ENCODE measurements around the gene SLC2A9. TPM values are rescaled to one million over a fixed set of nuclear protein-coding genes. Genes with fewer than 3 reads are reported as not detected.

Gene SLC2A9
- total and polyA plus RNA-seq, 8 donors = 2.2 to 19.0 (median 4.3) TPM

GRCh38 chr4:10024303-10024702 is 3.0 kb upstream of the SLC2A9 start:
- no peaks in the 10 kb centered on the region for H3K9me3 ChIP-seq
- DNase-seq (peak in 1 of 4 donors; percentile 67), ATAC-seq (peak; percentile 57)
- TF ChIP-seq, protein P1, sequence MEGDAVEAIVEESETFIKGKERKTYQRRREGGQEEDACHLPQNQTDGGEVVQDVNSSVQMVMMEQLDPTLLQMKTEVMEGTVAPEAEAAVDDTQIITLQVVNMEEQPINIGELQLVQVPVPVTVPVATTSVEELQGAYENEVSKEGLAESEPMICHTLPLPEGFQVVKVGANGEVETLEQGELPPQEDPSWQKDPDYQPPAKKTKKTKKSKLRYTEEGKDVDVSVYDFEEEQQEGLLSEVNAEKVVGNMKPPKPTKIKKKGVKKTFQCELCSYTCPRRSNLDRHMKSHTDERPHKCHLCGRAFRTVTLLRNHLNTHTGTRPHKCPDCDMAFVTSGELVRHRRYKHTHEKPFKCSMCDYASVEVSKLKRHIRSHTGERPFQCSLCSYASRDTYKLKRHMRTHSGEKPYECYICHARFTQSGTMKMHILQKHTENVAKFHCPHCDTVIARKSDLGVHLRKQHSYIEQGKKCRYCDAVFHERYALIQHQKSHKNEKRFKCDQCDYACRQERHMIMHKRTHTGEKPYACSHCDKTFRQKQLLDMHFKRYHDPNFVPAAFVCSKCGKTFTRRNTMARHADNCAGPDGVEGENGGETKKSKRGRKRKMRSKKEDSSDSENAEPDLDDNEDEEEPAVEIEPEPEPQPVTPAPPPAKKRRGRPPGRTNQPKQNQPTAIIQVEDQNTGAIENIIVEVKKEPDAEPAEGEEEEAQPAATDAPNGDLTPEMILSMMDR (IDR thresholded peaks at IDR 0.05) = no peak
- H3K27me3 ChIP-seq = no peaks in the 10 kb centered on the region
- H3K36me3 ChIP-seq = no peaks in the 10 kb centered on the region
- no peak overlapping the region for H3K4me3 ChIP-seq
- peaks cover 3 to 50% of the 10 kb centered on the region in 2 donors for H3K4me1 ChIP-seq
- intact Hi-C loops (cut with DNase I) = no loop called here
- H3K27ac ChIP-seq = peak overlapping the region; percentile 53 to 71

DNA sequence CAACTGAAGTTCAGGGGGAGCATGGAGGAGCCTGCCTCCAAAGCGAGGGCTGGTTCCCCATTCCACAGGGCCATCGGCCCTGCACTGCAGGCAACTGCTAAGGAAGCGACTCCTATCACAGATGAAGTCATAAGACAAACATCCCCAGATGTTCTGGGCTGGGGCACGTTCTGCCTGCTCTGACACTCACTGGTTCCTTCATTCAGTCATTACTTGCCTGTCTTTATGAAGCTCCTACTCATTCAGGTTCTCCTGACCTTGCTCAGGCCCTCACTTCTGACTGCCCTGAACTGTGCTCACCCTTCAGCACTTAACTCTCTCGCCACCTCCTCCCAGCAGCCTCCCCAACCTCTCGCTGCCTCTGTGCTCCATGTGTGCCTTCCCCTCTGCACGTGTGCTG is 2.5 kb upstream of the SLC2A9 start:
- ATAC-seq (peak; percentile 1), DNase-seq (no peak)
- TF ChIP-seq, protein P1 (IDR thresholded peaks at IDR 0.05) = no peak
- no peaks in the 10 kb centered on the region for H3K27me3 ChIP-seq
- H3K36me3 ChIP-seq = no peaks in the 10 kb centered on the region
- H3K4me1 ChIP-seq = peaks cover 4 to 53% of the 10 kb centered on the region in 2 donors
- H3K4me3 ChIP-seq = no peak overlapping the region
- peak overlapping the region; percentile 53 to 71 for H3K27ac ChIP-seq
- intact Hi-C loops (cut with DNase I) = no loop called here
- no peaks in the 10 kb centered on the region for H3K9me3 ChIP-seq

DNA sequence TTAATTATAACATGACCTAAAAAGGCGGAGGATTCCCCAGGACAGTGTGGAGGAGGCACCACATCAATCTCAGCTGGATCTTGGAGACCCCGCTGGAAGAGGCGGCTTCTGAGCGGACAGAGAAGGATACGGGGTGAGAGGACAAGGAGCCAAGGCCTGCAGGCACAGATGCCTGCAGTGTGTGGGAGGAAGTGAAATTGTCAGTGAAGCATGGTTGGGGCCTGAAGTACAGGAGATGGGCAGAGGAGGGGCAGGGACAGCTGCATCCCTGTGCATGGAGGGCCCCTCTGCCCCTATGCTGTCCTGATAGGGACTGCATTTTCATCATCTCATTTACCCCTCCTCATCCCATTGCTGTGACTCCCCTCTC is 1.7 kb upstream of the SLC2A9 start:
- no peaks in the 10 kb centered on the region for H3K36me3 ChIP-seq

GRCh38 chr4:10022346-10023049 is 1.2 kb upstream of the SLC2A9 start:
- intact Hi-C loops (cut with DNase I) = no loop called here
- Histone ChIP-seq H3K36me3 (no peaks in the 10 kb centered on the region), H3K4me3 (no peak overlapping the region), H3K4me1 (peaks cover 4 to 61% of the 10 kb centered on the region in 2 donors), H3K27ac (no peak overlapping the region), H3K27me3 (no peaks in the 10 kb centered on the region), H3K9me3 (no peaks in the 10 kb centered on the region)
- TF ChIP-seq, protein P1 (IDR thresholded peaks at IDR 0.05) = no peak
- DNase-seq = no peak
- no peak for ATAC-seq

More for the DNA sequence above, 1.7 kb upstream of the SLC2A9 start:
- Histone ChIP-seq H3K4me1 (peaks cover 4 to 60% of the 10 kb centered on the region in 2 donors), H3K27me3 (no peaks in the 10 kb centered on the region), H3K9me3 (no peaks in the 10 kb centered on the region), H3K4me3 (no peak overlapping the region), H3K27ac (no peak overlapping the region)
- TF ChIP-seq, protein P1 (IDR thresholded peaks at IDR 0.05) = no peak
- DNase-seq (no peak), ATAC-seq (no peak)
- intact Hi-C loops (cut with DNase I) = no loop called here

GRCh38 chr4:10021653-10022023 is 341 bp upstream of the SLC2A9 start:
- peaks cover 4 to 61% of the 10 kb centered on the region in 2 donors for H3K4me1 ChIP-seq
- peak overlapping the region; percentile 29 to 78 for H3K27ac ChIP-seq
- no peaks in the 10 kb centered on the region for H3K9me3 ChIP-seq
- H3K27me3 ChIP-seq = no peaks in the 10 kb centered on the region
- intact Hi-C loops (cut with DNase I) = no loop called here
- ATAC-seq (no peak), DNase-seq (no peak)
- H3K4me3 ChIP-seq = no peak overlapping the region
- no peaks in the 10 kb centered on the region for H3K36me3 ChIP-seq
- TF ChIP-seq, protein P1 (IDR thresholded peaks at IDR 0.05) = no peak

All from left lung (tissue), 10 donors.